PFSK-1 (cell line): ENCODE results near the gene EN1.

Experiments
- FOXP2 ChIP-seq: optimal IDR thresholded peaks from 2 replicates; pipeline ENCODE3; 2011; ENCODE audit warnings: borderline replicate concordance, control low read depth, inconsistent platforms; ENCODE audit not compliant: insufficient read depth; ENCODE audit errors: extremely low read length, extremely low read depth
- POLR2AphosphoS5 ChIP-seq: IDR thresholded peaks from 2 replicates; pipeline ENCODE4 v1.6.1; 2012; ENCODE audit warnings: low read depth, mild to moderate bottlenecking, control low read depth, low read length, moderate library complexity
- SIN3A ChIP-seq: IDR thresholded peaks from 2 replicates; pipeline ENCODE4 v1.6.1; 2012; ENCODE audit warnings: mild to moderate bottlenecking, low read length, moderate library complexity, borderline replicate concordance; ENCODE audit not compliant: insufficient read depth
- TAF1 ChIP-seq: IDR thresholded peaks from 2 replicates; pipeline ENCODE4 v1.6.1; 2012; ENCODE audit warnings: low read length, control low read depth, borderline replicate concordance; ENCODE audit not compliant: insufficient read depth
- TF ChIP-seq, protein P1 (sequence below), 2 experiments: IDR thresholded peaks; 2 replicates each; pipeline versions ENCODE4 v1.6.1 to v1.8.0; 2011 to 2012; ENCODE audit warnings: low read depth in 2 of 2, low read length in 2 of 2, control low read depth in 1 of 2, inconsistent platforms in 1 of 2, mild to moderate bottlenecking in 1 of 2, moderate library complexity in 1 of 2; ENCODE audit not compliant: insufficient read depth in 1 of 2

Gene EN1

DNA sequence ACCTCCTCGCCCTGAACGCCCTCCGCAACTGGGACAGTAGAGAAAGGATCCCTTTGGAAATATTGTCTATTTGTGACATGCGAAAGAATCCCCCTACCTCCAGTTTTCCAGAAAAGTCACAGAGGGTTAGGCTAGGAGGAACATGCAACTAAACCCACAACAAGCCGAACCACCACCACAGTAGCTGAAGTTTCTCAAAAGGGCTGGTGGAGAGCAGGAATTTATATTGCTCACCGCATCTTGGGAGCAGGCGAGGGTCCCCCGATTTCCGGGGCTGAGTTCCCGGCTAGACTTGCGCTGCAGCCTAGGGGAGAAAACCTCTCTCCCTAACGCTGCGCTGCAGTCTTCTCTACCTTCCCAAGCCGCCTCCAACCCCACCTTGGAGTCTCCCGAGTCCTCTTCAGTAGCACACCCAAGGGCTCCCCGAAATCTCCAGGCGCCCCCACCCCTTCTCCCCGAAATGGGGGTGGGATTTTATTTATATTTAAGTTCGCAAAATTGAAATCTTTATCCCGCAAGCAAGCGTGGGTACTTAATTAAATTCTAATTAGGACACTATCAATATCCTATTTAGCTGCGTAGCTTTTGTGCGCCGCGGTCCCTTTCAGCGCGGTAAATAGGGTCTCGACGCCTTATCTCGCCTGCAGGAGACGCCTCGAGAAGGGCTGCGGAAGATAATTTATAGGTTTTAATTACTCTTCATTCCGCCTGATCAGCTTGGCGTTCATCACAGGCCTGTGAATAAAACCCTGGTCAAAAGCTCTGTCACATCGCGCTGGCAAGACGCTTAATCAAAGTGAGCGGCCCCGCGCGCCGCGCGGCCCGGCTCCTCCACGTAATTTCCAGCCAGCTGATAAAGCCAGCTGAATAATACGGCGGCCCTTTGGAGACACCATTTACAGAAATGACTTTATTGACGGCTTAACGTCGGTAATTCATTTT, 2.0 kb upstream of the EN1 start:
- TF ChIP-seq, protein P1, sequence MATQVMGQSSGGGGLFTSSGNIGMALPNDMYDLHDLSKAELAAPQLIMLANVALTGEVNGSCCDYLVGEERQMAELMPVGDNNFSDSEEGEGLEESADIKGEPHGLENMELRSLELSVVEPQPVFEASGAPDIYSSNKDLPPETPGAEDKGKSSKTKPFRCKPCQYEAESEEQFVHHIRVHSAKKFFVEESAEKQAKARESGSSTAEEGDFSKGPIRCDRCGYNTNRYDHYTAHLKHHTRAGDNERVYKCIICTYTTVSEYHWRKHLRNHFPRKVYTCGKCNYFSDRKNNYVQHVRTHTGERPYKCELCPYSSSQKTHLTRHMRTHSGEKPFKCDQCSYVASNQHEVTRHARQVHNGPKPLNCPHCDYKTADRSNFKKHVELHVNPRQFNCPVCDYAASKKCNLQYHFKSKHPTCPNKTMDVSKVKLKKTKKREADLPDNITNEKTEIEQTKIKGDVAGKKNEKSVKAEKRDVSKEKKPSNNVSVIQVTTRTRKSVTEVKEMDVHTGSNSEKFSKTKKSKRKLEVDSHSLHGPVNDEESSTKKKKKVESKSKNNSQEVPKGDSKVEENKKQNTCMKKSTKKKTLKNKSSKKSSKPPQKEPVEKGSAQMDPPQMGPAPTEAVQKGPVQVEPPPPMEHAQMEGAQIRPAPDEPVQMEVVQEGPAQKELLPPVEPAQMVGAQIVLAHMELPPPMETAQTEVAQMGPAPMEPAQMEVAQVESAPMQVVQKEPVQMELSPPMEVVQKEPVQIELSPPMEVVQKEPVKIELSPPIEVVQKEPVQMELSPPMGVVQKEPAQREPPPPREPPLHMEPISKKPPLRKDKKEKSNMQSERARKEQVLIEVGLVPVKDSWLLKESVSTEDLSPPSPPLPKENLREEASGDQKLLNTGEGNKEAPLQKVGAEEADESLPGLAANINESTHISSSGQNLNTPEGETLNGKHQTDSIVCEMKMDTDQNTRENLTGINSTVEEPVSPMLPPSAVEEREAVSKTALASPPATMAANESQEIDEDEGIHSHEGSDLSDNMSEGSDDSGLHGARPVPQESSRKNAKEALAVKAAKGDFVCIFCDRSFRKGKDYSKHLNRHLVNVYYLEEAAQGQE (IDR thresholded peaks at IDR 0.05; ENCODE audit: insufficient read depth in 1 of 2, low read depth in 2 of 2, low read length in 2 of 2), result no peak
- no peak for TF ChIP-seq SIN3A
- no peak for TF ChIP-seq POLR2AphosphoS5
- TF ChIP-seq FOXP2, result no peak
- TF ChIP-seq TAF1, result no peak

DNA sequence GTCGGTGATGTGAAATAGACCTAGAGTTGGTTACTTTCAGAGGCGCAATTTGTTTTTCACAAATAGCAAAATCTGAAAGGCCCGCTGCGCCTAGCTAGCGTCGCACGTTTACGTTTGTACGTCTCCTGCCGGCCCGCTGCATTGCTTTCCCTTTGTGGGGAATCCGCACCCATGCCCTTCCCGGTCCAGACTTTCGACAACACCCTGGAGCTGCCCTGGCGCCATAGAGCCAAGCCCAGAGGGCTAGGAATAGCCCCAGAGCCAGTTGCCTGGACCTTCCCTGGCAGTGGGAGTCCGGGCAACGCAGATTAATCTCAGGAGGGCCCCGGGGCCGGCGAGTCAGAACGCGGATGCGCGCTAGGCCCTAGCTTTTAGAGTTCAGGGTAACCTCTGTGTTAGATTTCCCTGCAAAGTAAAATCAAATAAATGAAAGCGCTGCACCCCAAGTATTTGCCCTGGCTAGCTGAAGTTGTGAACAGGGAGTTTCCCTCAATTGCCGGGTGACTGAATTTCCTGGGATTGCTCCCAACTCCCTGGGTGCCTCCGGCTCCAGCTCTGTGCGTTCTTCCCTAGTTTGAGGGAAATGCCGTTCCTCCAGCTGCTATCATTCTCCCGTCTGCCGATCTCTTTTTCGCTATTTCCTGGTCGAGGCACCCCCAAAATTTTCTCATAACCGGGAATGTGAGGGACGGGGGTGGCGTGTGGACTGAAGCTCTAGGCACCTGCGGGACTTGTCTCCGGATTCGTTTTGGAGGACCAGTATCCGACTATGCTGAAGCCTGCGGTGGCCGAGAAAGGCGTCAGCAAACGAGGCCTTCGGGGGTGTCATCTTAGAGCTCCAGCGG, 1.2 kb upstream of the EN1 start:
- TF ChIP-seq SIN3A, result no peak
- no peak for TF ChIP-seq TAF1
- TF ChIP-seq, protein P1 (IDR thresholded peaks at IDR 0.05; ENCODE audit: insufficient read depth in 1 of 2, low read depth in 2 of 2, low read length in 2 of 2), result no peak
- no peak for TF ChIP-seq POLR2AphosphoS5
- TF ChIP-seq FOXP2, result no peak

- TF ChIP-seq, protein P1 (IDR thresholded peaks at IDR 0.05; ENCODE audit: insufficient read depth in 1 of 2, low read depth in 2 of 2, low read length in 2 of 2), result no peak
- no peak for TF ChIP-seq TAF1
Observed at GRCh38 chr2:118847762-118848172, 319 bp upstream of the EN1 start.

DNA sequence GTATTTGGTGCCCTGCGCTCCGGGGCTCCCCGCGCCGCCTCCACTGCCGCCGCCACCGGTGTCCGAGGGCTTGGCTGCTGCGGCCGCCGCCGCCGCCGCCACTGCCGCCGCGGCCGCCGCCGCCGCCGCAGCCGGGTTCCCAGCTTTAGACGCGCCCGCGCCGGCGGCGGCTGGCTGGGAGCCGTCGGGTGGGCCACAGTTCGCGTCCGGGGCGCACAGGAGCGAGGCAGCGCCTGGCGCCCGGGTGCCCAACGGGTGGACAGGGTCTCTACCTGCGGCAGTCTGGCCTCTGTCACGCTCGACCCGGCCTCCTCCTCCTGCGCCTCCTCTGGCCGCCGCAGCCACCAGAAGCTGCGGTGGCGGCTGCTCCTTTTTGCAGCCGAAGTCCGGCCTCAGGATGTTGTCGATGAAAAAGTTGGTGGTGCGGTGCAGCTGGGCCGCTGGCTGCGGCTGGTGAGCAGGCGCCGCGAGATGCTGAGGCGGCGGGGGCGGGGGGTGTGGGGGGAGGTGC, 951 bp downstream of the EN1 start:
- TF ChIP-seq, protein P1 (IDR thresholded peaks at IDR 0.05; ENCODE audit: insufficient read depth in 1 of 2, low read depth in 2 of 2, low read length in 2 of 2), result no peak
- TF ChIP-seq POLR2AphosphoS5 (no peak), TAF1 (no peak), FOXP2 (no peak), SIN3A (no peak)
